Cerebellar cortex (tissue), 1 donor: Measurements from ENCODE around the gene CLINT1.

Source experiments
- DNase-seq: peaks from one replicate; pipeline ENCODE4 v3.0.0-alpha.2; 2015; ENCODE audit warnings: low spot score

Gene CLINT1

GRCh38 chr5:157758706-157759105 is 100.2 kb downstream of the CLINT1 start:
- DNase-seq = no peak

- DNase-seq = no peak
These were observed 102.8 kb downstream of the CLINT1 start for GRCh38 chr5:157756122-157756521.

GRCh38 chr5:157750320-157750719 is 108.6 kb downstream of the CLINT1 start:
- no peak for DNase-seq

- DNase-seq = no peak
These were observed 109.5 kb downstream of the CLINT1 start for GRCh38 chr5:157749462-157749799.

- no peak for DNase-seq
These were observed 110.0 kb downstream of the CLINT1 start for GRCh38 chr5:157748760-157749461.

GRCh38 chr5:157747766-157748700 is 110.9 kb downstream of the CLINT1 start:
- no peak for DNase-seq

- no peak for DNase-seq
These were observed 111.7 kb downstream of the CLINT1 start for GRCh38 chr5:157747173-157747740.

- peak; percentile 56 for DNase-seq
These were observed 113.9 kb downstream of the CLINT1 start for GRCh38 chr5:157745041-157745456.

- DNase-seq = peak; percentile 14
These were observed 114.6 kb downstream of the CLINT1 start for GRCh38 chr5:157744051-157745011.

- peak; percentile 78 for DNase-seq
These were observed 115.5 kb downstream of the CLINT1 start, which contains the start of gene LSM11 for GRCh38 chr5:157743163-157744050. LSM11 (plus strand) TSS chr5:157743712; CDS start chr5:157743751, 39 bp downstream.

GRCh38 chr5:157741131-157741530 is 117.8 kb downstream of the CLINT1 start:
- no peak for DNase-seq

GRCh38 chr5:157740229-157740610 is 118.7 kb downstream of the CLINT1 start:
- DNase-seq = peak; percentile 20

GRCh38 chr5:157739388-157740228 is 119.3 kb downstream of the CLINT1 start:
- DNase-seq = no peak

- DNase-seq = no peak
These were observed 123.0 kb downstream of the CLINT1 start for GRCh38 chr5:157735991-157736390.
